22Rv1 (cell line): Measurements from ENCODE around the gene MGAT3.

Experiments
- H3K27ac ChIP-seq: fragments of 450-650 bp; 2 replicates; pipeline ENCODE4 v1.5.1; 2017
- ZFX ChIP-seq: fragments of 450-650 bp; IDR thresholded peaks from 2 replicates; pipeline ENCODE4 v1.6.1; 2017; ENCODE audit warnings: antibody characterized with exemption, borderline replicate concordance
- TF ChIP-seq, protein P1 (sequence below): fragments of 450-650 bp; IDR thresholded peaks from 2 replicates; pipeline ENCODE4 v1.5.1; 2017; ENCODE audit warnings: mild to moderate bottlenecking

MGAT3 gene

GRCh38 chr22:39469326-39469680 is 12.5 kb downstream of the MGAT3 start:
- TF ChIP-seq, protein P1, sequence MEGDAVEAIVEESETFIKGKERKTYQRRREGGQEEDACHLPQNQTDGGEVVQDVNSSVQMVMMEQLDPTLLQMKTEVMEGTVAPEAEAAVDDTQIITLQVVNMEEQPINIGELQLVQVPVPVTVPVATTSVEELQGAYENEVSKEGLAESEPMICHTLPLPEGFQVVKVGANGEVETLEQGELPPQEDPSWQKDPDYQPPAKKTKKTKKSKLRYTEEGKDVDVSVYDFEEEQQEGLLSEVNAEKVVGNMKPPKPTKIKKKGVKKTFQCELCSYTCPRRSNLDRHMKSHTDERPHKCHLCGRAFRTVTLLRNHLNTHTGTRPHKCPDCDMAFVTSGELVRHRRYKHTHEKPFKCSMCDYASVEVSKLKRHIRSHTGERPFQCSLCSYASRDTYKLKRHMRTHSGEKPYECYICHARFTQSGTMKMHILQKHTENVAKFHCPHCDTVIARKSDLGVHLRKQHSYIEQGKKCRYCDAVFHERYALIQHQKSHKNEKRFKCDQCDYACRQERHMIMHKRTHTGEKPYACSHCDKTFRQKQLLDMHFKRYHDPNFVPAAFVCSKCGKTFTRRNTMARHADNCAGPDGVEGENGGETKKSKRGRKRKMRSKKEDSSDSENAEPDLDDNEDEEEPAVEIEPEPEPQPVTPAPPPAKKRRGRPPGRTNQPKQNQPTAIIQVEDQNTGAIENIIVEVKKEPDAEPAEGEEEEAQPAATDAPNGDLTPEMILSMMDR, result no peak
- no peak for TF ChIP-seq ZFX
- H3K27ac ChIP-seq, result no peak overlapping the region

GRCh38 chr22:39469681-39470450 is 13.1 kb downstream of the MGAT3 start:
- H3K27ac ChIP-seq, result no peak overlapping the region
- TF ChIP-seq, protein P1, result no peak
- no peak for TF ChIP-seq ZFX

DNA sequence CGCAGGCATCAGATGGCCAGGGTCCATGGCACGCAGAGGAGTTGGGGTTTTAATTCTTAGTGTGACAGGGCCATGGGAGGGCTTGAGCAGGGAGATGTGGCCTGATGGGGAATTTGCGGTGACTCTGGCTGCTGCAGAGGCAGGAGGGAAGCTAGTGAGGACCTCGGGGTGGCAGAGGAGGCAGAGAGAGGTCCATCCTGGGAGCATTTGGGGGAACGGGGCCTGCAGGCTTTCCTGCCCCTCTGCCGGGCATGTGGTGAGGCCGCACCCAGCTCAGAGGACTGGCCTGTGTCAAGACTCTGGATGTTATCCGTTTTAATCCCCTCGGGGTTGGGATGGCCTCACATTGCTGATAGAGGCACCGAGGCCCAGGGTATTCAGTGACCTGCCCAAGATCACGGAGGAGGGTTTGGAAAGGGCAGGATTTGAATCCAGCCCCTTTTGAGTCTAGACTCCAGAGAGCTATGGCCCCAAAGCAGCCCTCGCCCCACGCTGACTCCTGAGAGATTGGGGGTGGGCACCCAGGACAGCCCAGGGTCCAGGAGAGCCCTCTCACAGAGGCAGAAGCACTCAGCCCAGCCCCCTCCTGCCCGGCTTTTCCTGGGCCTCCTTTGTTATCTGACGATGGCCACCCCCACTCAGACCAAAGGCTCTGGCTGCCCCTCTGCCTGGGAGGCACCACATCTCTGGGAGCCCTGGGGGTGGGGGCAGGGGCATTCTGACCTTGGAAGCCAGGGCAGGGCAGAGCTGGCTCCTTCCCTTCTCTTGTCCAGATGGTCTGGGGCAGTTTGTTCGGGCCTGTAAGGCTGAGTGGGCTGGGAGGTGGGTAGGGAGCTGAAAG is 13.9 kb downstream of the MGAT3 start:
- no peak for TF ChIP-seq ZFX
- TF ChIP-seq, protein P1, result no peak
- H3K27ac ChIP-seq, result 0 out of 2 replicates have a peak overlapping the region, but pooled peaks have one; percentile 47

- H3K27ac ChIP-seq, result peak overlapping the region; percentile 47
- TF ChIP-seq, protein P1, result no peak
- TF ChIP-seq ZFX, result no peak
Measured at GRCh38 chr22:39471381-39472141, 14.7 kb downstream of the MGAT3 start.

GRCh38 chr22:39472570-39473556 is 16.1 kb downstream of the MGAT3 start:
- H3K27ac ChIP-seq, result peak overlapping the region; percentile 47
- no peak for TF ChIP-seq ZFX
- TF ChIP-seq, protein P1, result no peak

DNA sequence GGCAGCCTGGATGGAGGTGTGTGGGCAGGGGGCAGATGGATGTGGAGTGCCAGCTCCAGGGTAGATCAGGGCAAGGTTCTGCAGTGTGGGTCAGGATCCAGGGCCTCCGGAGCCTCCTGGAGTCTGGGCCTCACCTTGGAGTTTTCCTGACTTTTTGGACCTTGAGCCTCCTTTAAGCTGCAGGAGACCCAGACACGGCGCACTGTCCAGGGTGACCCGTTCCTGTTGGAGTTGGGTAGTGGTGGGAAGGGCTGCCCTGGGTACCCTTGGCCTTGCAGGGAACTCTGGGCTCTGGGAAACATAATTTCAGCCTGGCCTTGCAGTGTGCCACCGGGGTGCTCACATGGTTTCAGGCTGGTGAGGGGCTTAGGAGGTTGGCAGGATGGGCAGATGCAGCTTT is 17.0 kb downstream of the MGAT3 start:
- no peak overlapping the region for H3K27ac ChIP-seq
- TF ChIP-seq, protein P1, result no peak
- TF ChIP-seq ZFX, result no peak
